ENCODE results near the gene CCDC82. TPM values are rescaled to one million over a fixed set of nuclear protein-coding genes. Genes with fewer than 3 reads are reported as not detected.

The CCDC82 gene
- total and polyA plus RNA-seq, 3 experiments from 2014 or later, result 23.4 to 28.2 (median 25.3) TPM

DNA sequence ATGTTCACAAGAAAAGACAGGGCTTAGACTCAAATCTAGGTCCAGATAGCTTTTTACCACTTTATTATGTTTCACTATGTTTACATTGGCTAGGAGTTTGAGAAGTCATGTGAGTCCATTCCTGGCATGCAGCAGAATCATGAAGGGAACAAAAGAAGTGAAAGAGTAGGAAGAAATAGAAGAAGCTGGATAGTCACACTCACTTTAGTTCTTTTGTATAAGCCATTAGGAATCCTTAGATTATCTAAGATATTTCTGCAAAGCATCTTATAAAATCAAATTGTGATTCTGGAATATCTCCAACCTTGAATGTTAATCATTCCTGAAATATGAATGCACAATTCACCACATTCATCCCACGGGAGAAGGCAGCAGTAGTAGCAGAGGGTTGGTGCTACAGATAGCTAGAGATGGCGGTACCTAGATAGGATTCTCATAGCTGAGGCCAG, 78.6 kb downstream of the CCDC82 start:
- H3K4me3 ChIP-seq (ENCODE audit: low read length), result no peak overlapping the region
- no peaks in the 10 kb centered on the region for H3K9me3 ChIP-seq (ENCODE audit: low read length)
- H3K36me3 Mint-ChIP-seq, result peaks cover 4 to 10% (median 6%) of the 10 kb centered on the region in 3 donors
- H3K4me1 Mint-ChIP-seq, result peaks cover 56 to 84% (median 84%) of the 10 kb centered on the region in 3 donors
- ChIA-PET POLR2A (no interaction called here), CTCF (interaction anchor here (1.2 to 2.9 kb wide), 3 partner anchors 12 to 40 kb away, joined by 3 to 10 read pairs (median 4); partner anchors contain the start of gene MAML2)
- no peak overlapping the region for H3K4me3 Mint-ChIP-seq
- no peak overlapping the region for H3K27ac ChIP-seq (ENCODE audit: low read depth, low read length)
- H3K4me1 ChIP-seq (ENCODE audit: insufficient read depth, low read length), result peaks cover 54% of the 10 kb centered on the region
- no peaks in the 10 kb centered on the region for H3K27me3 Mint-ChIP-seq
- no peak for DNase-seq
- no peaks in the 10 kb centered on the region for H3K27me3 ChIP-seq (ENCODE audit: insufficient read depth, low read length, poor library complexity, severe bottlenecking)
- H3K36me3 ChIP-seq (ENCODE audit: insufficient read depth, low read length), result no peaks in the 10 kb centered on the region
- no peaks in the 10 kb centered on the region for H3K9me3 Mint-ChIP-seq
- peak overlapping the region in 1 of 8 donors; percentile 24 for H3K27ac Mint-ChIP-seq

- Histone ChIP-seq H3K36me3 (ENCODE audit: insufficient read depth, low read length) (no peaks in the 10 kb centered on the region), H3K4me1 (ENCODE audit: insufficient read depth, low read length) (peaks cover 49% of the 10 kb centered on the region), H3K27ac (ENCODE audit: low read depth, low read length) (no peak overlapping the region), H3K27me3 (ENCODE audit: insufficient read depth, low read length, poor library complexity, severe bottlenecking) (no peaks in the 10 kb centered on the region), H3K9me3 (ENCODE audit: low read length) (no peaks in the 10 kb centered on the region), H3K4me3 (ENCODE audit: low read length) (no peak overlapping the region)
- Mint-ChIP-seq H3K27me3 (no peaks in the 10 kb centered on the region), H3K36me3 (peaks cover 1 to 11% (median 3%) of the 10 kb centered on the region in 3 donors), H3K27ac (no peak overlapping the region), H3K9me3 (no peaks in the 10 kb centered on the region), H3K4me3 (no peak overlapping the region), H3K4me1 (peaks cover 48 to 82% (median 75%) of the 10 kb centered on the region in 3 donors)
- DNase-seq, result no peak
- ChIA-PET POLR2A (no interaction called here), CTCF (interaction anchor here (1.2 to 2.9 kb wide), 2 partner anchors 33 to 39 kb away, joined by 3 to 10 read pairs; partner anchors contain the start of gene MAML2)
Observed at GRCh38 chr11:96310236-96310635, 79.5 kb downstream of the CCDC82 start.

- Histone ChIP-seq H3K27ac (ENCODE audit: low read depth, low read length) (no peak overlapping the region), H3K9me3 (ENCODE audit: low read length) (no peaks in the 10 kb centered on the region), H3K4me1 (ENCODE audit: insufficient read depth, low read length) (peaks cover 44% of the 10 kb centered on the region), H3K36me3 (ENCODE audit: insufficient read depth, low read length) (no peaks in the 10 kb centered on the region), H3K4me3 (ENCODE audit: low read length) (no peak overlapping the region), H3K27me3 (ENCODE audit: insufficient read depth, low read length, poor library complexity, severe bottlenecking) (no peaks in the 10 kb centered on the region)
- Mint-ChIP-seq H3K36me3 (peaks cover 1 to 12% (median 3%) of the 10 kb centered on the region in 3 donors), H3K4me1 (peaks cover 43 to 78% (median 70%) of the 10 kb centered on the region in 3 donors), H3K27ac (peak overlapping the region in 4 of 8 donors; percentile 16 to 47 (median 28)), H3K4me3 (no peak overlapping the region), H3K9me3 (no peaks in the 10 kb centered on the region), H3K27me3 (no peaks in the 10 kb centered on the region)
- ChIA-PET CTCF (interaction anchor here (2.9 kb wide), 1 partner anchor 34 kb away, joined by 10 read pairs; the partner anchor contains the start of gene MAML2), POLR2A (no interaction called here)
- DNase-seq, result no peak
Observed at GRCh38 chr11:96309643-96310017, 80.1 kb downstream of the CCDC82 start.

DNA sequence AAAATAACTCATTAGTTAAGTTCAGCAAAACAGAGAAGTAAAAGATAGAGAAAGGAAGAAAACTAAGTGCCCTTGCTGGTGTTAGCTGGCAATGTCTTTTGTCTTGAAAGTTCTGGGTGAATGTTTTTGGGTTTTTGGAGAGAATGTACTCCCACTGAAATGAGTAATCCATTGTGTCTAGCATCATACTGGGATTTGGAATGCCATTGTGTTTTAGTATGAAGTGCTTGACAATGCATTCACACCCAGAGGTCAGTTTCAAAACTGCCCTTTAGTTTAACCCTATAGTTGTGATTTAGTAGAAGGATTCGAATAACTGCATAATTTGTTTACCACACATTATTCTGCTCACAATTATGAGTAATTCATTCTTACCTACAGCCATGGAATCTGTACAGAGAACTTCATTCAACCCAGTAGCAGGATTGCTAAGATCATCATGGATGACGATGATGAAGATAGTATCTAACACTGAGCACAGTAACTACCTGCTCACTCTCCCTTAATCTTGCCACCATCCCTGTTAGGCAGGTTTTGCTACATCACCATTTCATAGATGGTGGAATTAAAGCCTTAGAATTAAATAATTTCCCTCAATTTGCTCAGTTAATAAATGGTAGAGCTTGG, 80.6 kb downstream of the CCDC82 start:
- DNase-seq, result no peak
- CTCF ChIA-PET, result no interaction called here
- no peak overlapping the region for H3K27ac ChIP-seq (ENCODE audit: low read depth, low read length)
- Mint-ChIP-seq H3K4me1 (peaks cover 40 to 78% (median 70%) of the 10 kb centered on the region in 3 donors), H3K9me3 (no peaks in the 10 kb centered on the region), H3K27me3 (no peaks in the 10 kb centered on the region), H3K4me3 (no peak overlapping the region), H3K36me3 (peaks cover 1 to 12% (median 3%) of the 10 kb centered on the region in 3 donors), H3K27ac (peak overlapping the region in 5 of 8 donors; percentile 14 to 49 (median 24))
- no peak overlapping the region for H3K4me3 ChIP-seq (ENCODE audit: low read length)
- no peaks in the 10 kb centered on the region for H3K27me3 ChIP-seq (ENCODE audit: insufficient read depth, low read length, poor library complexity, severe bottlenecking)
- POLR2A ChIA-PET, result no interaction called here
- no peaks in the 10 kb centered on the region for H3K9me3 ChIP-seq (ENCODE audit: low read length)
- peaks cover 40% of the 10 kb centered on the region for H3K4me1 ChIP-seq (ENCODE audit: insufficient read depth, low read length)
- no peaks in the 10 kb centered on the region for H3K36me3 ChIP-seq (ENCODE audit: insufficient read depth, low read length)

- Mint-ChIP-seq H3K4me1 (peaks cover 33 to 81% (median 70%) of the 10 kb centered on the region in 3 donors), H3K9me3 (no peaks in the 10 kb centered on the region), H3K27ac (peak overlapping the region in 4 of 8 donors; percentile 10 to 20 (median 18)), H3K36me3 (peaks cover 1 to 12% (median 3%) of the 10 kb centered on the region in 3 donors), H3K4me3 (no peak overlapping the region), H3K27me3 (no peaks in the 10 kb centered on the region)
- Histone ChIP-seq H3K27ac (ENCODE audit: low read depth, low read length) (no peak overlapping the region), H3K4me3 (ENCODE audit: low read length) (no peak overlapping the region), H3K4me1 (ENCODE audit: insufficient read depth, low read length) (peaks cover 49% of the 10 kb centered on the region), H3K36me3 (ENCODE audit: insufficient read depth, low read length) (no peaks in the 10 kb centered on the region), H3K27me3 (ENCODE audit: insufficient read depth, low read length, poor library complexity, severe bottlenecking) (no peaks in the 10 kb centered on the region), H3K9me3 (ENCODE audit: low read length) (no peaks in the 10 kb centered on the region)
- no peak for DNase-seq
- POLR2A ChIA-PET, result no interaction called here
- CTCF ChIA-PET, result interaction anchor here (2.1 kb wide), 1 partner anchor 35 kb away, joined by 9 read pairs; the partner anchor contains the start of gene MAML2
Observed at GRCh38 chr11:96307776-96308140, 82.0 kb downstream of the CCDC82 start.

- POLR2A ChIA-PET, result no interaction called here
- no peaks in the 10 kb centered on the region for H3K36me3 ChIP-seq (ENCODE audit: insufficient read depth, low read length)
- peaks cover 37 to 81% (median 70%) of the 10 kb centered on the region in 3 donors for H3K4me1 Mint-ChIP-seq
Observed at GRCh38 chr11:96306933-96307775, 82.6 kb downstream of the CCDC82 start.

GRCh38 chr11:96306600-96306932, 83.1 kb downstream of the CCDC82 start:
- no peak overlapping the region for H3K27ac ChIP-seq (ENCODE audit: low read depth, low read length)
- H3K27me3 Mint-ChIP-seq, result no peaks in the 10 kb centered on the region
- H3K4me1 Mint-ChIP-seq, result peaks cover 40 to 80% (median 72%) of the 10 kb centered on the region in 3 donors
- DNase-seq, result no peak
- H3K9me3 Mint-ChIP-seq, result no peaks in the 10 kb centered on the region
- ChIA-PET CTCF (interaction anchor here (1.0 to 2.1 kb wide), 2 partner anchors 35 to 37 kb away, joined by 3 to 9 read pairs; partner anchors contain the start of gene MAML2), POLR2A (interaction anchor here (0.9 kb wide), 1 partner anchor 32 kb away, joined by 3 read pairs; no protein-coding TSS in a partner anchor)
- H3K4me3 Mint-ChIP-seq, result no peak overlapping the region
- H3K36me3 ChIP-seq (ENCODE audit: insufficient read depth, low read length), result no peaks in the 10 kb centered on the region
- no peak overlapping the region for H3K4me3 ChIP-seq (ENCODE audit: low read length)
- peaks cover 49% of the 10 kb centered on the region for H3K4me1 ChIP-seq (ENCODE audit: insufficient read depth, low read length)
- H3K27ac Mint-ChIP-seq, result no peak overlapping the region
- H3K36me3 Mint-ChIP-seq, result peaks cover 0 to 9% (median 1%) of the 10 kb centered on the region in 3 donors
- no peaks in the 10 kb centered on the region for H3K9me3 ChIP-seq (ENCODE audit: low read length)
- H3K27me3 ChIP-seq (ENCODE audit: insufficient read depth, low read length, poor library complexity, severe bottlenecking), result no peaks in the 10 kb centered on the region

More at GRCh38 chr11:96306933-96307775, 82.6 kb downstream of the CCDC82 start:
- Mint-ChIP-seq H3K9me3 (no peaks in the 10 kb centered on the region), H3K36me3 (peaks cover under 1 to 9% (median 1%) of the 10 kb centered on the region in 3 donors), H3K27ac (peak overlapping the region in 4 of 8 donors; percentile 17 to 56 (median 19)), H3K27me3 (no peaks in the 10 kb centered on the region), H3K4me3 (peak overlapping the region in 4 of 7 donors; percentile 18 to 51 (median 46))
- H3K4me1 ChIP-seq (ENCODE audit: insufficient read depth, low read length), result peaks cover 49% of the 10 kb centered on the region
- no peaks in the 10 kb centered on the region for H3K9me3 ChIP-seq (ENCODE audit: low read length)
- H3K27me3 ChIP-seq (ENCODE audit: insufficient read depth, low read length, poor library complexity, severe bottlenecking), result no peaks in the 10 kb centered on the region
- DNase-seq, result peak in 1 of 5 donors; percentile 39
- no peak overlapping the region for H3K27ac ChIP-seq (ENCODE audit: low read depth, low read length)
- CTCF ChIA-PET, result interaction anchor here (1.0 to 2.1 kb wide), 2 partner anchors 35 to 36 kb away, joined by 3 to 9 read pairs; partner anchors contain the start of gene MAML2
- no peak overlapping the region for H3K4me3 ChIP-seq (ENCODE audit: low read length)

Measured in CD8-positive, alpha-beta memory T cell (primary cell).